Stimulated activated CD8-positive, alpha-beta memory T cell treated with anti-CD3 and anti-CD28 coated beads, Interleukin-15, amount 100 ng/mL, for 24 hours (primary cell): ENCODE data around the gene SERPINA12.
"Not testable (repeated sequence)": the region's sequence is repeated elsewhere in the genome, so short reads cannot be mapped to it uniquely, and the experiment has no call there.

Experiments
- DNase-seq: peaks from one replicate; pipeline ENCODE4 v3.0.0-alpha.2; 2020; ENCODE audit warnings: low read depth

Gene SERPINA12

DNA sequence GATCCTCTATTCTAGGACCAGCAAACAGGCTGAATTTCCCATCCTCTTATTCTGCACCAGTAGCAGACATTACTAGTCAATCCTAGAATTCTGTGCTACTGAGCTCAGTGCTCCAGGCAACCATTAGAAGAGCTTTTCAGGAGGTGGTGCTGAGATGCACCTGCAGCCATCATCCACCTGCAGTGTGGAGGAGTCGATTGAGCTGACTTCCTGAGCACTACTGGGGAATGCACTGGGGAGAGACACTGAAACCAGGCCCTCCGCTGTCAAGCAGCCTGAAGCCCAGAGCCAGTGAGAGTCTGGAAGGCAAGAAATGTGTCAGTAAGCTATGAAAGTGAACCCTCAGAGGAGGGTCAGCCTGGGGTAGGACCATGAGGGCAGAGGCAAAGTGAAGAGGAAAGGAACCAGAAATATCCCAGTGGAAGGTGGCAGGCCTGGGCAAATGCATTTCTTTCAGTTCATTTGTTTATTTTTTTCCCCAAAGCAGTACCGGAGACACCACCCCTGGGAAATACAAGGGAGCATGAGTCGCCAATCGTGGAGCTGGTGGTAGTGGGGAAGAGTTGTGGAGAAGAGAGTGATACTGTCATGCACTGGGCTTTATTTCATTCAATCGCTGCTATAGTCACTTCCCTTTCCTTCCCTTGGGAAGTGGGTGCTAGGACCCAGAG, 28.9 kb upstream of the SERPINA12 start:
- DNase-seq: no peak

DNA sequence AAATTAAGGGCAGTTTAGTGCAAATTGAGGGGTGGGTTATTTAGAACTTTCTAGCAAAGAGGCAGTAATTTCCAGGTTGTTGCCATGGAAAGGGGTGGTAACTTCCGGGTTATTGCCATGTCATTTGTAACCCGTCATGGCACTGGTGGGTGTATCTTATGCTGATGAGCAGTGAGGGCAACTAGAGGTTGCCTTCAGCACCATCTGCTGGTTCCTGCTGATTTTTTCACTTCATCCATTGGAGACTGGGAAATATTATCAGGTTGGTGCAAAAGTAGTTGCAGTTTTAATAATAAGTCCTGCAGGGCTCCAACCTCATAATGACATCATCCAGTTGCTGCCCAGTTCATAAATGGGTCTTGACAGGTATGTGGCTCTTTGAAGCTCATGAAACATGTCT, 27.6 kb upstream of the SERPINA12 start:
- no peak for DNase-seq

DNA sequence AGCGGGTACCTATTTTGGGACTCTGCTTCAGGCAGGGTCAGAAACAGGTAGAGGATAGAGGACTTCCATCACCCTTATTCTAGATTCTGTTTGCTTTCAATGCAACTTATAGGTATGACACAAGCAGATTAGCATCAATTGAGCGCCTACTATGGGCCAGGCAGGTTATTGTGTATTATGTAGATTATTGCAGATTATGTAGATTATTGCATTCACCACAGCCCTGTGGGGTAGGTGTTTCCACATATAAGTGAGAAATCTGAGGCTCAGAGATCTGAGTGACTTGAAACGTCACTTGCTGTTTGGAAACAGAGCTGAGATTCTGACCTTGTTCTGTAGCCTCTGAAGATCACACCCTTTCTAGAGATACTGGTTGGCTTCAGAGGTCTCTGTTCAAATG, 26.2 kb upstream of the SERPINA12 start:
- DNase-seq: no peak

DNA sequence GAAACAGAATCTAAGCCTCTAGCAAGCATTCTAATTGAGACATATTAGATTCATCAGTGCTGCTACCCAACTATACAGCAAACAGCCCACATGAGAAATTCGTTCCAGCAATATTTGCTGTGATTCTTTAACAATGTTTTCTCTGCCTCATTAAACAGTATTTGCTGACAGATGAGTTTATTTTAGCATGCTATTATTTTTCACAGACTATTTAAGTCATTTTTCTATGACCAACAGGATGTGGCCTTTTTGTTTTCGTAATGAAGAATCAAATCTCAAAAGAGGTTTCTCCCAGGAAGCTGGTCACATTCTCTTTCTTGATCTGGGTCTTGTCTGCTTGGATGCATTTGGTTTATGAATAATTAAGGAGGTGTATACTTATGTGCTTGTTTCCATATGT, 23.2 kb upstream of the SERPINA12 start:
- no peak for DNase-seq

DNA sequence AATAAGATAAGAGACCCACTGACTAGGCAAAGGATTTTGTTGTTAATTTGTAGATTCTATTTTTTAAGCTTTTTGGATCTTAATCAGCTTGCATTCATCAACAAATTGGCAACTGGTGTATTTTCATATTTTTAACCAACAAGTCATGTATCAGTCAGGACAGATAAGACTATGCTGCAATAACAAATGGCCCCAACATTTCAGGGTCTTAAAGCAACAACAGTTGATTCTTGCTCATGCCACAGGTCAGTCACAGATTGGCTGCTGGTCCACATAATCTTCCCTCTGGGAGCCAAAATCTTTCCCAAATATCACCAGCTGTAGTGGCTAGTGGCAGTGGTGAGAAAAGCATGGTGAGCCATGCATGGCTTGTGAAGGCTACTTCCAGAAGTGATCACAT, 21.9 kb upstream of the SERPINA12 start:
- DNase-seq: no peak

DNA sequence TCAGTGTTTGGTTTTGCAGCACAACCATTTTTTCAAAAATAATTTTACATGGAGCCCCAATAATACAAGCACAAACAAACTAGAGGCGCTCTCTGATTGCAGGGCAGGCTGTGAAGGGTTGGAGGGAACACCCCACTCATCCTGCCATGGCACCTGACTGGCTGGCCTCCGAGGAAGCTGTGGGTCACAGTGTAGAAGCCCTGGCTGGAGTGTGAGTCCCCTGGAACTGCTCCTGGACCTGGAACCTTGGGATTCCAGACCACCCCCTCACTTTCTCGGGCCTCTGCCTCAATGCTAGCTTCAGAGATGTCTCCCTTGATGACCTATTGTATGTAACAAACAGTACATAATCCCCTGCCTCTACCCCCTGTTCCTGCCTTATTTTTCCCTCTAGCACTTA, 14.8 kb upstream of the SERPINA12 start:
- no peak for DNase-seq

DNA sequence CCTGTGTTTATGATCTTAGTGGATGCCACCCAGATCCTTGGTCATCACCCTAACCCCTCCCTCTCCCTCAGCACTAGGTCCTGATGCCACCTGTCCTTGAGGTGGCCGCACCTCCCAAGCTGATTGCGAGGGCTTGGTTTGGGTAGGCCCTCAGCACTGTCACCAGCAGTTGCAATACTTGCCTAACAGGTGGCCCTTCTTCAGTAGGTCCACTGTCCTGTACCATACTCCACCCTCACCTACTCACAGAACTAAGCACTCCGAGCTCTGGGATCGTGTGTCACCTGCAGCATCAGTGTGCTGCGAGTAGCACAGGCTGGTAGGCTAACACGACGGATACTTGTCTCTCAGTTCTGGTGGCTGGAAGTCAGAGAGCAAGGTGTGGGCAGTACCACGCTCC, 14.0 kb upstream of the SERPINA12 start:
- DNase-seq: no peak

DNA sequence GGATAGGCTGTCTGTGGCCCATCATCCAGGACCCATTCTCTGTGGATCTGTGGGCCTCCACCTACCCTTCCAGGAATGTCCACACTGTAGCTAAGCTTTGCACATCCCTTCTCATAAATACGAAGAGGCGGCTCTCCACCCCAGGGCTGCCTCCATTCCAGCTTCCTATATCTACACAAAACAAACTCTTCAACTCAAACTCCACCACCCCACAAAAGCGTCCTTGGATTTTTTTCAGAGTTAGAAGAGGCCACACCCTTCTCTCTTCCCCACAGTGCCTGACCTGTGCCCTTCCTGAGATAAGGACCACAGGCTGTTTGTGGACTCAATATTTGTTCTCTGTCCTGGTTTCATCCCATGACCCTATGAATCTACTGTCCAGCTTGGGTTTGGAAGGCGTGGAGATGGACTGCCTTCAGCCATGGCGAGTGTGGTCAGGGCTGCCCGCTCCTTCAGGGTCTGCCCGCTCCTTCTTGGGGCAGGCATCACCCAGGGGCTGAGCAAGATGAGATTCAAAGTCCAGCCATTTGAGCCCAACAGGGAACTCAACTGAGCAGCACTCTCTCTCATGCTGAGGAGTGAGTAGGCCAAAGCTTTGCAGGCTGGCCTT, 13.0 kb upstream of the SERPINA12 start:
- no peak for DNase-seq

DNA sequence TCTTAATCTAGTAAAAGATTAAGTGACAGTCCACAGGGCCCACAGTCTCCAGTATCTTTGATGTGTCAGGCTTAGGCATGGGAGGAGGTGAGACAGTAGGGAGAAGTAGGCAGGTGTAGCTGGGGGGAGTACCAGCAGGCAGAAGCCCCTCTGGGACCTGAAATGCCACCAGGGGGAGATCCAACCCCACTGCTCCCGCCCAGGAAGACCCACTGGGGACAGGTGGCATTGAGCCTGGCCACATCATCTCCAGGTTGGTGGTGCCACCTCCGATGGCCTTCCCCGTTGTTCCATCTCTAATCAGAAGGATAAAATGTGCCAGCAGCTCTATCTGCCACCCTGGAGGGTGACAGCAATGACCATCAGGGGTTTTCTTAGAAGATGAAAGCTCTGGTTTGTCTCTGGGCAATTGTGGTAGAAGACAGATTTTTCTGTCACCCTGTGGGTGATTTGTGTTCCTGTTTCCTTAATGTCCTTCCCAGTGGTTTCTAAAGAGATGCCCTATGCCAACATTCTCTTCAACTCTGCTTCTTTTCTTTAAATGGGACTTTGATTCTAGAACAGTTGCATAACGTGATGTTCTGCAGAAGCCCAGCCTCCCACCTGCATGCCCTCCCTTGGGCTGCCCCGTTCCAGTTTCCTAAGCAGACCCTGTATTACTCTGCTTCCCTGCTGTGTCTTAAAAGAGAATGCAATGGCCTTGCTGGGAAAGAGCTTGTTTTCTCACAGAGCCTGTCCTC, 12.3 kb upstream of the SERPINA12 start:
- no peak for DNase-seq

DNA sequence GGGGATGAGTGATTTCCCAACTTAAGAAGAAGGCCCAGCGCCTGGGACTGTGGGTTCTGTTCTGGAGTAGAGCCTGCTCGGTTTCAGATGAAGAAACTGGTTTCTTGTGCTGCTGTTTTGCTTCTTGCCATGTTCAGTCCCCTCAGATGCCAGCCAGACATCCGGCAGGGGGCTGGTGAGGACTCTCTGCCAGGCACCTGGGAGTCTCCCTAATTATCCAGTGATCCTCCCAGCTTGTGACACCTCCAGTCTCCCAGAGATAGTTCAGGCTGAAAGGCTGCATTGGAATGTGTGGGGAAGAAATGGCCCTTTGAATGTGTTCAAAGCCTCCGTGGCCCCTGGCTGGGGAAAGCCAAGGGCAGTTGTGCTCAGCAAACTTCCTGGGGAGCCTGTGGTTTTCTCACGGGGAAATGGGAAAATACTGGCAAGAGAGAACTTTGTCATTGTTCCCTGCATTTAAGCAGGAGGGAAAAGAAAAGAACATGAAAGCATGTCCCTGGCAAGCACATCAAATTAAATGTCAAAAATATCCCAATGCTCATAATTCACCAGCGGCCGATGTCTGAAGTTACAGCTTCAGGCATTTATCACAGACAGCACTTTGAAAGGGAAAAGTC, 8.5 kb upstream of the SERPINA12 start:
- no peak for DNase-seq

DNA sequence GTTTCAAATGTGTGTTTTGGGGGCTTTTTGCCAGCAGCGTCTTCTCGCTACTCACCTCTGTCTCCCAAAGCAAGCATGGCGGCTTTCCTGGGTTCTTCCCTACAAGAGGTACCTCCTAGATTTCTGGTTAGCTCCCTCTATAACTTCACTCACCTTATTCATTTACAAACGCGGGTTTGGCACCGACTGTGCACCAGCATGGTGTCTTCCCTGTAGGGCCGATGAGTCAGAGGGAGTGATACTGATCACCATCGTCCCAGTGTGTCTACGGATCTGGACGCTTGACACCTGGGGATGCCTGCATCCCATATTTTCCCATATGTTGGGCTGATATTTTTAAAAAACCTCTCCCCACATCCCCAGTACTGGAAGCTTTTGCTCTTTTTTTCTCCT, 8.0 kb upstream of the SERPINA12 start:
- DNase-seq: no peak

DNA sequence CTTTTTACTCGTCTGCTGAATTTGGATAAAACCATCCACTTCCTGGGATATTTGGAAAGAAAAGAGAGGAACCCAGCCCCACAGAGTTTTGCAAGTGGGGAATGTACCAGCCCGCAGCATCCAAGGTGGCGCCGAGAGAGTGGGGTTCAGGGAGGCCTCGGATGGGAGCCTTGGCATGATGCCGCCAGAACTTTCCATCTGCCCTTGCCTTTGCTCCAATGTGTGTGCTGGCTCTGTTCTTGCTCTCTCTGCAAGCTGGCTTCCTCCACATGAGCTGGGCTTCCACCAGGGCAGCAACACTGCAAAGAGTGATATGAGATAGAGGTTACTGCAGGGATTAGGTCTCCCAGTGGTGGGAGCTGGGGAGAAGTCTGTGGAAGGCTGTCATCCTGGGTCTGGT, 6.6 kb upstream of the SERPINA12 start:
- no peak for DNase-seq

DNA sequence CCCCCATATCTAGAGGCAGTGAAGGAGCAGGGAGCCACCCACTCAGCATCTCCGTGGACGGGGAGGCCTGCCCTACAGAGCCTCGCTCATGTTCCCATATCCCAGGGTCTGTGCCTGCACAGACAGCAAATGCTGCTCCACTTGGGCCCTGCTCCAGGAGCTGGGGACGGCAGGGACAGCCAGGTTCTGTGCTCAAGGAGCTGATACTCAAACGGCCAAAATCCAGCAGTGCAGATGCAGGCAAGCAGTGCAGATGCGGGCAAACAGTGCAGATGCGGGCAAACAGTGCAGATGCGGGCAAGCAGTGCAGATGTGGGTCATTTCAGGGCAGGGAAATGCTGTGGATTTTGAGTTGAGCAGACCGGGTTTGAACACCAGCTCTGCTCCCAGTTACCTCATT, 6.2 kb upstream of the SERPINA12 start:
- DNase-seq: no peak

DNA sequence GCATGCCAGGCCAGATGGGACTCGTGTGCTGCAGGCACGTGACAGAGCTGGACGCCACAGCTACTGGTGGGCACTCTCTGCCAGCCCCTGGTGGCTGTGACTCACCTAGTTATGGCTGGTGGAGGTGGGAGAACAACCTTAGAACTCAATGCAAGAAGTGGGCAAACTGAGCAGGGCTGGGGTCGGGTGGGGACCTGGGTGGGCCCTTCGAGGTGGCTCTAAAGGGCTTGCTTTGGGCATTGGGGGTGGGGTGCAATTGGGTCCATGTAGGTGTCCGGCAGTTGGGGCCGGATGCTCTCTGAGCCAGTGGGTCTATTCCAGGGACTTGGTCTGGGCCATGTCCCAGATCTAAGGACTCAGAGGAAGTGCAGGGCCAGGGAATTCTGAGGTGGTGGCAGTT, 5.1 kb upstream of the SERPINA12 start:
- DNase-seq: no peak

DNA sequence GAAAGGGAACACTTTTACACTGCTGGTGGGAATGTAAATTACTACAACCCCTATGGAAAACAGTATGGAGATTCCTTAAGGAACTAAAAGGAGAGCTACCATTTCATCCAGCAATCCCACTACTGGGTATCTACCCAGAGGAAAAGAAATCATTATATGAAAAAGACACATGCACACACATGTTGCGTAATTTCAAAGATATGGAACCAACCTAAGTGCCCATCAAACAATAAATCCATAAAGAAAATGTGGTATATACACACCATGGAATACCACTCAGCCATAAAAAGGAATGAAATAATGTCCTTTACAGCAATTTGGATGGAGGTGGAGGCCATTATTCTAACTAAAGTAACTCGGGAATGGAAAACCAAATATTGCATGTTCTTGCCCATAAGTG, 1.2 kb upstream of the SERPINA12 start:
- DNase-seq: not testable (repeated sequence)

DNA sequence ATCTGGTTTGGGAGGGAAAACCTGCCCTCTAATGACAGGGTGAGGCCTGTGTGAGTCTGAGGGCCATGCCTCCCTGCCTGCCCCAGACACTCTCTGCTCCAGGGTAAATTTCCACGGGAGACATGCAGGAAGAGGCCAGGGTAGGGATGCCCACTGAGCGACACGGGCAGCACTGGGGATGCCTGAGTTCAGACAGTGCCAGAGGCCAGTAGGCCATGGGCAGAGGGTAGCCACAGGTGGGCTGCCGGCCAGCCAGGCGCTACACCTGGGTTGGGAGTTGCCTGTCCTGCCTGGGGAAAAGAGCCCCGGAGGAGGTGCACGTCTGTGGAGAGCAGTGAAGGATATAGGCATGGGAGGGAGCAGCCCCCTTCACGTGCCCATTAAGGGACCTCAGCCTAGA, 3.6 kb downstream of the SERPINA12 start:
- no peak for DNase-seq

DNA sequence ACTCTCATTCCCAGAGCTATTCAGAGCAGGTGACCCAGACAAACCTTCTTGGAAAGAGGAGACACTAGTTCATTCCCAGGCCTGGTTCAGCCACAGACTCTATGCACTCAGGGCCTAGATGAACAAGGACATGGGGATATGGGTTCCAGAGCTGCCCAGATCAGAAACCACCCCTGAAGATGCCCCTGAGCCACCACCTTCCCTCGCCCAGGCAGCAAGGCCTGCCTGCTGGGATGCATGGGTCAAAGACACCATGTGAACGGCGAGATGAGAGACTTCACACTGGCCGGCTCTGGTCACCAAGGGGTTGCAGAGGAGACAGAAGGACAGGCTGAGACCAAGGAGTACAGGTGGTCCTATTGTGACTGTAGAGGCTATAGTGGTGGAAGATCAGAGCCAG, 4.1 kb downstream of the SERPINA12 start:
- no peak for DNase-seq

DNA sequence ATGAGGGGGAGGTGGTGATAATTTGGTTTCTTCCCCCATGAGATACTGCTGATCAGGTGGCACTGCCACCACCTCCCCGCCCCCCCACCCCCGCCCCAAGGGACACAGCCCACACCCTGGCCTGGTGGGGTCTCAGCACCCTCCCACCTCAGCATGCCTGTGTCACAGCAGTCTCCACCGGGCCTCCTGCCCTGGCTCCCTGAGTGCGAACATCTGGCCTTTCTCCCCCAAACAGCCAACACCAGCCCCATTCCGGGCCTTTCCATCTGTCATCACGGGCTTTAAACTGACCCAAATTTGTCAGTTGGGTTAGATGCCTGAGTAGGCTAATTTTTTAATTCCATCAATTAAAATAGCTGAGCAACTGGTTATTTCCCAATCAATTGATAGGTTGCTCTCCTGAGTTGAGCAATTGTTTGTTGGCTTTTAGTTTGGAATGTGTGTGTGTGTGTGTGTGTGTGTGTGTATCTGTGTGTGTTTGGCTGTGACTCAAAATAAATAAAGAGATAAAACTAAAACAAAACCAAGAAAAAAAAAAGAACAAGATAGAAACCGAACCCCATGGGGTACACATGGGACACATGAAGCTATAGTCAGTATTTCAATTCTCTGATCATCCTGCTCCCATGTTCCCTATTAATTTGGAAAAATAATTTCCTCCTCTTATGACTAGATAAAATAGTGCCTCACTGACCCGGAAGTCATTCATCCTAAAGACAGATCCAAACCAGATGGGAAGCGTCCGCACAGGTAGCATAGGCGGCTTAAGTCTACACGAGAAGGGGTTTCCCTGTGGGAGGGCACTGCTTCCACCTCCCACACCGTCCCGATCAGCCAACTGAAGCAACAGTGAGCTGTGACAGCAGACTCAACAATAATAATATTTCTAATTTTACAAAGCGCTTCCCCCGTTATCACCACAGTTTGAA, 7.4 kb downstream of the SERPINA12 start:
- DNase-seq: no peak

DNA sequence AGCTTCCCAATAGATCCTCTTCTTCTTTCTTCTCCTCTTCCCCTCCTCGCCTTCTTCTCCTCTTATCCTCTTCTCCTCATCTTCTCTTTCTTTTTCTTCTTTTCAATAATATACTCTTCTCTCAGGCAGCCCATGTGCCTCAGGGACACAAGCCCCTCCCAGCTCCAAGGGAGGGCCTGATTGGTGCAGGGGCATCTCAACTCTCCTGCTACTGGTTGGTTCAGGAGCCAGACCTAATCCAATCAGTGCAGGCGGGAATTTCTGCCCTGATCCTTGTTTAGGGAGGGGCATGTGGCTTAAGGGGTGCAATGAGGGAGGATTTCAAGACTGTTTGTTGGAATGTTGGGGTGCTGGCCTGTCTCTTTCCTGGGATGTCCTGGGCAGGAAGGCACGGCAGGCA, 9.0 kb downstream of the SERPINA12 start:
- no peak for DNase-seq

DNA sequence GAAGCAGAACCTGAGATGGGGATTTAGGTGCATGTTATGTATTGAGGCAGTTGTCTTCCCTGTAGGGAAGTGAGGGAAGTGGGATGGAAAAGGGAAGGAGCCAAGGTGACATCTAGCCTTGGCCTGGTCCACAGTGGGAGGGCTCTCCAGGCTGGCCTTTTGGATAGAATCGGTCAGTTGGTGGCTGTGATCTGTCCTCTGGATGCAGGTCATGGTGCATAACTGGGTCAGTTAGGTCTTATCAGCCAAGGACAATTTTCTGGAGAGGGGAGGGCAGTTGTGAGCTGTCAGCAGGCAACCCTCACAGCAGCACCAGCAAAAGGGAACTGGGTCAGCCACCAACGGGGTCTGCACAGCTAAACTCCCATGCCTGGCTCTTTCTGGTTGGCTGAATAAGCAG, 9.6 kb downstream of the SERPINA12 start:
- DNase-seq: no peak

DNA sequence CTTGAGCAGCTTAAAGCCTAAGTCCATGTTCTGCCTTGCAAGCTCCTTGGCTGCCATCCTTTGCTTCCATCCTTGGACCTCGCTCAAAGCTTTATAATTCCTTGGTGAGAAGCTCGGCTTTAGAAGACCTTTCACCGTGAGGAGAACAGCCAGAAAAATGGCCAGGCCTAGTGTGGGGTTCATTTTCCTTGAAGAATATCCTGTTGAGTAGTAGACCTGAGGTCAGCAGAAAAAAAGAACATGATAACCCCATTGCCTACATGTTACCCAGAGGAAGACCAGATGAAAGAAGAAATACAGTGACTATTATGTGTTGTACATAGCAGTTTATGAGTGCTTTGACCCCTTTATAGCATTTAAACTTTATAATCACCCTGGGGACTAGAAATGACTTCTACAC, 11.1 kb downstream of the SERPINA12 start:
- DNase-seq: no peak

DNA sequence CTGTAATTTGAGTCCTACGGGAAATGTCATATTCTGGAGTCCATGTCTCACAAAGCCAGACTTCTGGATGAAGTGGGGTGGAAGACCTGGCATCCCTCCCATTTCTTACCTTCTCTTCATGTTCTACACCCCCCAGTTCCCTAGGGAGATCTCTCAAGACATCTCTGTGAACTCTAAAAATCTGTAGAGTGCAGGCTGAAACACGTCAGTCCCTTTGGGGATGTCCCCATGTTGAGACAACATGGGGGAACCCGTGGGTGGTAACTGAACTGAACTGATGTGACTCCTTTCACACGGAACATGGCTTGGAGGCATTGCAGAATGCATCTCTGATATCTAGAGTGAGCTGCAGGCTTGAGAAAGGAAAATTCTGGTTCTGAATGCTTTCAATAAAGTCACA, 15.2 kb downstream of the SERPINA12 start:
- no peak for DNase-seq
